Stimulated activated CD8-positive, alpha-beta memory T cell treated with anti-CD3 and anti-CD28 coated beads, Interleukin-7, amount 100 ng/mL, for 1 hour (primary cell): ENCODE measurements around the gene CREBBP.

Experiments
- DNase-seq, 2 donors: peaks; one replicate each; pipeline ENCODE4 v3.0.0-alpha.2; 2020; ENCODE audit warnings: low read depth in 2 of 2

CREBBP gene

DNA sequence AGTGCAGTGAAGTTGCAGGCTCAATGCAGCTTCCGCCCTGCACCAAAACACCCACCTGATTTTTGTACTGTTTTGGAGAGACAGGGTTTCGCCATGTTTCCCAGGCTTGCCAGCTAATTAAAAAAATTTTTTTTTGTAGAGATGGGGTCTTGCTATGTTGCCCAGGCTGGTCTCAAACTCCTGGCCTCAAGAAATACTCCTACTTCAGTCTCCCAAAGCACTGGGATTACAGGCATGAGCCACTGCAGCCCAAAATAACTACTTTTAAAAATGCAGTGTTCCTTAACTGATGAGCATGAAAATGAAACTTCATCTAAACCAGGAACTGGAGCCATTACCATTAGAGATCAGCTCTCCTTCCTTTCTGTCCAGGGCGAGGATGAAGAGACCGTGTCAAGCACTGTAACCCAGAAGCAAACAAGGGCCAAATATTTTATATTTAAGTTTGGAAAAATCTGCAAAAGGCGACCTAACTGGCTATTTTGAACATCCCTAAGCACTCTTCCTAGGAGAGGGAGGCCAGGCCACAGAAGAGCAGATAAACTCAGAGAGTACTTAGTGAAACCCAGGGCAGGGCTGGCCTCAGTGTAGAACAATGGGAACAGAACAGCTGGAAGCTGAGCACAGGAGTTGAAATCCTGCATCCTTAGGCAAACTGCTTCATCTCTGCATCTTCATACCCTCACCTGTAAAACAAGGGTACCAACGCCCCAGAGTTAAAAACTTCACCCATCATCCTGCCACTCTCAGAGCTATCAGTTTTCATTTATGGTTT lies 24.0 kb downstream of the CREBBP start:
- no peak for DNase-seq

- DNase-seq, result no peak
These were observed 25.6 kb downstream of the CREBBP start for GRCh38 chr16:3854750-3855541.

GRCh38 chr16:3850544-3850899 lies 30.0 kb downstream of the CREBBP start:
- no peak for DNase-seq

DNA sequence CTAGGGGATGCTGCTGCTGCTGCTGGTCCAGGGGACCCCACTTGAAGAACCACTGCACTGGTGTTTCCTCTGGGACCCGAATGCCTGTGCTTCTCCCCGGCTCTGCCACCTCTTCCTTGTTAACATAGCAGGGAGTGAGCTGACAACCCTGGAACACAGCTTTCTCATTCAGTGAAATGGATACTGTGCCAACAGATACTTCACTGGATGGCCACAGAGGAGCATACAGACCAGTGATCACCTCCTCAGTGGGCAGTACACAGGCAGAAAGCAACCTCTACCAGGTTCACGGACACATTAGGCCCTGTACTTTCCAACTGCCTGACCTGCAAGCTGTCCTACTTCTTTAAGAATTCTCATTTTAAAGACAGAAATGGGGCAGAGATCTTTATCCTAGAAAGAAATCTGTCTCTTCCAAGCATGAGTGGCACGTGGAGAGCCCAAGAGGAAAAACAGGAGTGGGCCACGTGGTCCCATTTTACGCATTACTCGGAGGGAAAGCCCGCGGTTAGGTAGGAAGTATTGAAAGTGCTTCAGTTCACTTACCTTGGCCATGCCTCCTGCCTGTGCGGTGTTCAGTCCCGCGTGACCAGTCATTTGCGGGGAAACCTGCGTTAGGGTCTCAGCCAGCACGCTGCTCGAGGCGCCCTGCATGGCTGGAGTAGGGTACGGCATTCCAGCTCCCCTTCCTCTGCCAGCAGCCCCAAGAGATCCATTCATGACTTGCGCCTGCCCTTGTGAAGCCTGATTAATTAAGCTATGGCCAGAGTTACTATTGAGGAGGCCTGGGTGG lies 30.6 kb downstream of the CREBBP start:
- DNase-seq, result no peak

DNA sequence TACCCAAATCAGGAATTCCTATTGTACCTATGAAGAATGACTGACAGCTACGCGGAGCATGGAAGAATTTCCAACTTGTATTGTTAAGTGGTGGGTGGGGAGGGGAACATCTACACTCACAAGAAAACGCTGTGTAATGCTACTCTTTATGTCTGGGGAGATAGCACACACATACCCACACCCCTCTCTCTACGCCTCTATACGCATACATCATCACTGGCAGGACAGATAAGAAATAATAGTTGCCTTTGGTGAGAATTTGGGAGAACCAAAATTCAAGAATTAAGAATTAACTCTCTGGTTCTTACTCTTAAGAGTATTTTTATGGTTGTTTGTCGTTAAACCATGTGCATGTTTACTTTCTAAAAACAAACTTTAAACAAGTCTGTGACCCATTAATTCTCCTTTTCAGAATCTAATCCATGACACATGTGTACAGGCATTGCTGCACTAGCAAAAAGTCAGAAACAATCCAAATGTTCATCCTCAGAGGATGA lies 33.9 kb downstream of the CREBBP start:
- no peak for DNase-seq

- no peak for DNase-seq
These were observed 34.4 kb downstream of the CREBBP start for GRCh38 chr16:3846087-3846486.

- DNase-seq, result no peak
These were observed 37.5 kb downstream of the CREBBP start for GRCh38 chr16:3842994-3843393.

GRCh38 chr16:3841729-3842508 lies 38.6 kb downstream of the CREBBP start:
- no peak for DNase-seq

GRCh38 chr16:3839402-3840184 lies 40.9 kb downstream of the CREBBP start:
- no peak for DNase-seq

DNA sequence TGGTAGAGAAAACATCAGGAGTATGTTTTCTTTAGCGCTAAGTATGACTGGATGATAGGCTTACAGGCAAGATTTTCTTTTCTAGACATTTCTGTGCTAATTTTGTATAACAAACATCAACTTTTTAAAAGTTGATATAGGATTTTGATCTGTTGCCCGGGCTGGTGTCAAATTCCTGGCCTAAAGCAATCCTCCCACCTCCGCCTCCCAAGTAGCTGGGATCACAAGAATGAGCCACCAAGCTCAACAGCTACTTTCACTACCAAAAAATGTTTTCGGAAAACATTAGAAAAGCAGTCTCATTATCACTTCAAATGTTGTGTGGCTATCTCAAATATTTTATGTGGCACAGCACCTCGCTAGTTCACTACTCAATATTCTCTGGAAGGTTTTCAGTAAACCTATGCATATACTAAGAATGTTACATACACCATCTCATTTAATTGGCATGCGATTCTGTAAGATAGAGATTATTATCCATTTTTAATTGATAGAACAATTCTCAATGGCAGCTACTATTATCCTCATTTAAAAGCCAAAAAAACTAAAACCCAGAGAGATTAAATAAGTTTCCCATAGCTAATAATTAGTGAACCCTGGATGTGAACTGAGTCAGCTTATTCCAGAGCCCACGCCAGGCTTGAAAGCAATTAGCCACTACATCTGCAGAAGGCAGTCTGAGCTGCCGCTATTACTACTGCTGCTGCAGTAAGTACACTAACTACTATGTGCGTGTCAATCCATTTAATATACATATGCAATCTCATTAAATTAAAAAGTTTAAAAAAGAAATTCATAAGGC lies 41.7 kb downstream of the CREBBP start:
- DNase-seq, result no peak

GRCh38 chr16:3837851-3838586 lies 42.5 kb downstream of the CREBBP start:
- no peak for DNase-seq

DNA sequence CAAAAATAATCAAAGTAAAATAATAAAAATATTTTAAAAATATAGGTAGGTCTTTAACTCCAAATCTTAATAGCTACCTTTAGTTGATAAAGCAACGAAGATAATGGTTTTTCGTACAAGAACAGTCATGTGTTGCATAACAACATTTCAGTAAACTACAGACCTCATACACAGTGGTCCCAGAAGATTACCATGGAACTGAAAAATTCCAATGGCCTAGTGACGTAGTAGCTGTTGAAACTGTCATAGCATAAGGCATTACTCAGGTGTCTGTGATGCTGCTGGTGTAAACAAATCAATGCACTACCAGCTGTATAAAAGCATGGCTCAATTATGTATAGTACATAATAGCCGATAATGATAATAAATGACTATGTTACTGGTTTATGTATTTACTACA lies 43.9 kb downstream of the CREBBP start:
- no peak for DNase-seq

- no peak for DNase-seq
These were observed 45.4 kb downstream of the CREBBP start for GRCh38 chr16:3835089-3835602.

GRCh38 chr16:3832668-3833067 lies 47.8 kb downstream of the CREBBP start:
- no peak for DNase-seq

- no peak for DNase-seq
These were observed 49.8 kb downstream of the CREBBP start for GRCh38 chr16:3830625-3831254.

DNA sequence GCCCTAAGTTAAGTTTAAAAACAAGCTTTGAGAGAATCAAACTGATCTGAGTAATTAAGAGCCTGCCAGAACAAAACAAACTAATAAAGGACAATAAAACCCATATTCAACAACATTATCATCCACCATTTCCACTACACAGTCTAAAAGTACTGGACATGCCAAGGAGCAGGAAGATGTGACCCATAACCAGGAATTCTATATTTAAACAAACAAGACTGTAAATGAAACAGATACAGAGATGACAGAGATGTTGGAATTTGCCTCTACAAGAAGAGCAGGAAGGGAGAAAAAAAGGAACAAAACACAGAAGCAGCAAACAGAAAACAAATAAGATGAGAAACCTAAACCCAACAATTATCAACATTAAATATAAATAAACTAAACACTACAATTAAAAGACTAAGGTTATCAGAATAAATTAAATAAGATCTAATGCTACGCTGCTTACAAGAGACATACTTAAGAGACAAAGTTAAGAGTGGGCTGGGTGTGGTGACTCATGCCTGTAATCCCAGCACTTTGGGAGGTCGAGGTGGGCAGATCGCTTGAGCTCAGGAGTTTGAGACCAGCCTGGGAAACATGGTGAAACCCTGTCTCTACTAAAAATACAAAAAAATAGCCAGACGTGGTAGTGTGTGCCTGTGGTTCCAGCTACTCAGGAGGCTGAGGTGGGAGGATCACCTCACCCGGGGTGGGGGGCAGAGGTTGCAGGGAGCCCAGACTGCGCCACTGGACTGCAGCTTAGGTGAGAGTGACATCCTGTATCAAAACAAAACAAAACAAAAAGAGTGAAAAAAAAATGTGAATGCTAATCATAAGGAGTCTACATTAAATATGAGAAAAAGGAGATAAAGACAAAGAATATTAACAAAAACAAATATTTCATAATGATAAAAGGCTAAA lies 50.6 kb downstream of the CREBBP start:
- DNase-seq, result no peak

DNA sequence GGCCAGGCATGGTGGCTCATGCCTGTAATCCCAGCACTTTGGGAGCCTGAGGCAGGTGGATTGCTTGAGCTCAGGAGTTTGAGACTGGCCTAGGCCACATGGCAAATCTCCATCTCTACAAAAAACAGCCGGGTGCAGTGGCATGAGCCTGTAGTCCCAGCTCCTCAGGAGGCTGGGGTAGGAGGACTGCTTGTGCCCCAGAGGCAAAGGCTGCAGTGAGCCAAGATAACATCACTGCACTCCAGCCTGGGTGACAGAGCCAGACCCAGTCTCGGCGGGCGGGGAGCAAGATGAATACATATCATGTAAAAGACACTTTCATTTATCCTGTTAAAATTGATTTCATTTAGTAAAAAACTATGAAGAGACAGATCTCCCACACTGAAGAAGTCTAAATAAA lies 54.6 kb downstream of the CREBBP start:
- DNase-seq, result no peak
